ENCODE data around the gene NAPA.
"Not testable (repeated sequence)": the region's sequence is repeated elsewhere in the genome, so short reads cannot be mapped to it uniquely, and the experiment has no call there.

Gene NAPA

GRCh38 chr19:47499371-47499770 is 15.5 kb downstream of the NAPA start:
- DNase-seq = no peak

- DNase-seq = no peak
These were observed 16.3 kb downstream of the NAPA start for GRCh38 chr19:47498561-47498960.

GRCh38 chr19:47497821-47498520 is 16.9 kb downstream of the NAPA start:
- no peak for DNase-seq

- DNase-seq = no peak
These were observed 17.7 kb downstream of the NAPA start for GRCh38 chr19:47497050-47497766.

GRCh38 chr19:47495478-47496372 is 19.1 kb downstream of the NAPA start:
- DNase-seq = no peak

- no peak for DNase-seq
These were observed 20.1 kb downstream of the NAPA start for GRCh38 chr19:47494729-47495128.

GRCh38 chr19:47494211-47494547 is 20.7 kb downstream of the NAPA start:
- no peak for DNase-seq

GRCh38 chr19:47493378-47494210 is 21.3 kb downstream of the NAPA start:
- no peak for DNase-seq

- no peak for DNase-seq
These were observed 22.1 kb downstream of the NAPA start for GRCh38 chr19:47492571-47493377.

- DNase-seq = no peak
These were observed 22.7 kb downstream of the NAPA start for GRCh38 chr19:47492137-47492533.

- DNase-seq = no peak
These were observed 23.3 kb downstream of the NAPA start for GRCh38 chr19:47491358-47492136.

- no peak for DNase-seq
These were observed 24.0 kb downstream of the NAPA start for GRCh38 chr19:47490847-47491246.

GRCh38 chr19:47490031-47490430 is 24.8 kb downstream of the NAPA start:
- no peak for DNase-seq

GRCh38 chr19:47489072-47489914 is 25.6 kb downstream of the NAPA start:
- no peak for DNase-seq

- no peak for DNase-seq
These were observed 27.0 kb downstream of the NAPA start for GRCh38 chr19:47487551-47488515.

- no peak for DNase-seq
These were observed 28.0 kb downstream of the NAPA start for GRCh38 chr19:47486900-47487299.

- not testable (repeated sequence) for DNase-seq
These were observed 28.6 kb downstream of the NAPA start for GRCh38 chr19:47486220-47486619.

- DNase-seq = no peak
These were observed 29.7 kb downstream of the NAPA start for GRCh38 chr19:47485210-47485609.

All from kidney glomerular epithelial cell (primary cell).